Suprapubic skin (tissue), 4 donors: ENCODE measurements around the gene FRA10AC1. TPM values are rescaled to one million over a fixed set of nuclear protein-coding genes. Genes with fewer than 3 reads are reported as not detected.

Experiments
- DNase-seq, 2 donors: peaks; one replicate each; pipeline ENCODE4 v3.0.0-alpha.2; 2019; ENCODE audit warnings: low spot score in 2 of 2
- H3K27ac ChIP-seq: fragments of 200-600 bp; sonication (generic); one replicate; pipeline ENCODE4 v1.5.1; 2019
- H3K27me3 ChIP-seq: fragments of 200-600 bp; sonication (generic); one replicate; pipeline ENCODE4 v1.5.1; 2019
- H3K36me3 ChIP-seq: fragments of 200-600 bp; sonication (generic); one replicate; pipeline ENCODE4 v1.5.1; 2019
- H3K4me1 ChIP-seq: fragments of 200-600 bp; sonication (generic); one replicate; pipeline ENCODE4 v1.5.1; 2019
- H3K4me3 ChIP-seq: fragments of 200-600 bp; sonication (generic); one replicate; pipeline ENCODE4 v1.5.1; 2019; ENCODE audit warnings: mild to moderate bottlenecking
- H3K9me3 ChIP-seq: fragments of 200-600 bp; sonication (generic); one replicate; pipeline ENCODE4 v1.5.1; 2019
- EP300 ChIP-seq: sonication (generic); formaldehyde crosslinking; IDR thresholded peaks from one replicate; pipeline ENCODE4 v1.6.1; 2017; ENCODE audit warnings: antibody characterized with exemption
- POLR2A ChIP-seq, 2 donors: fragments of 450-650 bp; IDR thresholded peaks; one replicate each; pipeline ENCODE4 v1.6.1; 2017; ENCODE audit warnings: antibody characterized with exemption in 2 of 2, mild to moderate bottlenecking in 2 of 2, moderate library complexity in 2 of 2
- POLR2AphosphoS5 ChIP-seq, 3 donors: sonication (generic); formaldehyde crosslinking; IDR thresholded peaks; one replicate each; pipeline ENCODE4 v1.6.1; 2017; ENCODE audit warnings: antibody characterized with exemption in 3 of 3
- WGBS: methylation state at CpG from one replicate; pipeline ENCODE4 v1.1.5; 2018; 5-methylcytosine and 5-hydroxymethylcytosine counted together
- total RNA-seq, 4 donors: library from RNA; depleted of rRNA; stranded (reverse); fragments of >200 nt; gene quantifications; one replicate each; pipeline ENCODE4 v1.1.0, GENCODE V29; 2016
- TF ChIP-seq, protein P1 (sequence below), 2 donors: fragments of 200-600 bp in 1 of 2; fragments of 450-650 bp in 1 of 2; sonication (generic) in 1 of 2; IDR thresholded peaks; one replicate each; pipeline ENCODE4 v1.5.1; 2016 to 2019; ENCODE audit warnings: antibody characterized with exemption in 2 of 2, mild to moderate bottlenecking in 1 of 2, moderate library complexity in 1 of 2

The FRA10AC1 gene
- total RNA-seq, 4 donors from 2014 or later: 4.7 to 78.0 (median 13.8) TPM

GRCh38 chr10:93620925-93621324 lies 81.5 kb downstream of the FRA10AC1 start:
- DNase-seq: no peak
- Histone ChIP-seq H3K27me3 (no peaks in the 10 kb centered on the region), H3K4me1 (no peaks in the 10 kb centered on the region), H3K4me3 (no peak overlapping the region), H3K27ac (no peak overlapping the region), H3K9me3 (no peaks in the 10 kb centered on the region), H3K36me3 (no peaks in the 10 kb centered on the region)
- 77% methylated on average over 7 of the region's 7 CpGs for WGBS
- TF ChIP-seq EP300 (no peak), POLR2A (IDR thresholded peaks at IDR 0.05) (no peak), POLR2AphosphoS5 (IDR thresholded peaks at IDR 0.05) (no peak)
- TF ChIP-seq, protein P1, sequence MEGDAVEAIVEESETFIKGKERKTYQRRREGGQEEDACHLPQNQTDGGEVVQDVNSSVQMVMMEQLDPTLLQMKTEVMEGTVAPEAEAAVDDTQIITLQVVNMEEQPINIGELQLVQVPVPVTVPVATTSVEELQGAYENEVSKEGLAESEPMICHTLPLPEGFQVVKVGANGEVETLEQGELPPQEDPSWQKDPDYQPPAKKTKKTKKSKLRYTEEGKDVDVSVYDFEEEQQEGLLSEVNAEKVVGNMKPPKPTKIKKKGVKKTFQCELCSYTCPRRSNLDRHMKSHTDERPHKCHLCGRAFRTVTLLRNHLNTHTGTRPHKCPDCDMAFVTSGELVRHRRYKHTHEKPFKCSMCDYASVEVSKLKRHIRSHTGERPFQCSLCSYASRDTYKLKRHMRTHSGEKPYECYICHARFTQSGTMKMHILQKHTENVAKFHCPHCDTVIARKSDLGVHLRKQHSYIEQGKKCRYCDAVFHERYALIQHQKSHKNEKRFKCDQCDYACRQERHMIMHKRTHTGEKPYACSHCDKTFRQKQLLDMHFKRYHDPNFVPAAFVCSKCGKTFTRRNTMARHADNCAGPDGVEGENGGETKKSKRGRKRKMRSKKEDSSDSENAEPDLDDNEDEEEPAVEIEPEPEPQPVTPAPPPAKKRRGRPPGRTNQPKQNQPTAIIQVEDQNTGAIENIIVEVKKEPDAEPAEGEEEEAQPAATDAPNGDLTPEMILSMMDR (IDR thresholded peaks at IDR 0.05): no peak

Other genes with a start within 250 kb of the FRA10AC1 start
- gene MYOF, start 220.3 kb downstream of the FRA10AC1 start, total RNA-seq: 100 to 1,000 TPM in 3 of 4 donors, 10 to 100 TPM in 1; 77.8 to 174 (median 116) TPM
- gene CEP55, start 206.0 kb downstream of the FRA10AC1 start, total RNA-seq: 1 to 10 TPM; 1.4 to 4.3 (median 2.8) TPM
- 1 to 10 TPM in 1 of 4 donors, under 1 TPM in 3; 0.36 to 1.3 (median 0.77) TPM for gene FFAR4, start 135.9 kb downstream of the FRA10AC1 start, total RNA-seq
- gene RBP4, start 101.4 kb downstream of the FRA10AC1 start, total RNA-seq: 10 to 100 TPM in 3 of 4 donors, 1 to 10 TPM in 1; 8.5 to 32.7 (median 18.2) TPM
- not detected for gene PDE6C, start 90.1 kb downstream of the FRA10AC1 start, total RNA-seq
- gene LGI1, start 55.3 kb upstream of the FRA10AC1 start, total RNA-seq: not detected
- gene SLC35G1, start 191.4 kb upstream of the FRA10AC1 start, total RNA-seq: 1 to 10 TPM; 1.4 to 5.1 (median 4.2) TPM